GM23248 (cell line): ENCODE data around the gene AKR1C1.
"Not testable (repeated sequence)": the region's sequence is repeated elsewhere in the genome, so short reads cannot be mapped to it uniquely, and the experiment has no call there.

Experiments used
- EZH2 ChIP-seq: fragments of 200-600 bp; sonication (generic); IDR thresholded peaks from 2 replicates; pipeline ENCODE4 v1.6.1; 2018; ENCODE audit warnings: antibody characterized with exemption, mild to moderate bottlenecking; ENCODE audit not compliant: insufficient read depth, poor library complexity, severe bottlenecking
- EZH2phosphoT487 ChIP-seq: fragments of 200-600 bp; sonication (generic); IDR thresholded peaks from 2 replicates; pipeline ENCODE4 v1.6.1; 2018; ENCODE audit warnings: antibody characterized with exemption, moderate library complexity, mild to moderate bottlenecking, low read depth; ENCODE audit not compliant: insufficient read depth

DNA sequence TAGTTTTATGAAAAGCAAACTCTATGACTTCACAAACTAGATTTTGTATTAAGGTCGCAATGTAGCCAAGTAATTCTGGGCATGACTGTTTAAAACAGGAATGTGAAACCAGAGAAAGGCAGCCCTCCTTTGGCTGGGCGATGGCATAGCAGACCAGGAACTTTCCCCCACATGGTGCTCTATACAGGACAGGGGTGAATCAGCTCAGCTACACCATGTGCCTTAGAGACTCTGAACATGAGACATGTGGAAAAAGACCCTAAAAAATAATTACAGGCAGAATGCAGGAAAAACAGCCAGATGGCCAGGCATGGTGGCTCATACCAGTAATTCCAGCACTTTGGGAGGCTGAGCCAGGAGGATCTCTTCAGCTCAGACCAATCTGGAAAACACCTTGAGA lies 20.3 kb upstream of the AKR1C1 start:
- TF ChIP-seq EZH2, EZH2phosphoT487: not testable (repeated sequence)
